ENCODE measurements around the gene ZNF180.

- no peak for TF ChIP-seq YY1 (IDR thresholded peaks at IDR 0.05; ENCODE audit: insufficient read depth, insufficient read length)
- TF ChIP-seq SUZ12 (IDR thresholded peaks at IDR 0.05; ENCODE audit: extremely low read depth, insufficient read depth, insufficient read length): no peak
- TF ChIP-seq ZNF274 (IDR thresholded peaks at IDR 0.05; ENCODE audit: low read depth, low read length): no peak
Observed at GRCh38 chr19:44509478-44509877, 9.2 kb upstream of the ZNF180 start.

Data from NT2/D1 (cell line).